ENCODE data around the gene KLHDC8B.

KLHDC8B gene

DNA sequence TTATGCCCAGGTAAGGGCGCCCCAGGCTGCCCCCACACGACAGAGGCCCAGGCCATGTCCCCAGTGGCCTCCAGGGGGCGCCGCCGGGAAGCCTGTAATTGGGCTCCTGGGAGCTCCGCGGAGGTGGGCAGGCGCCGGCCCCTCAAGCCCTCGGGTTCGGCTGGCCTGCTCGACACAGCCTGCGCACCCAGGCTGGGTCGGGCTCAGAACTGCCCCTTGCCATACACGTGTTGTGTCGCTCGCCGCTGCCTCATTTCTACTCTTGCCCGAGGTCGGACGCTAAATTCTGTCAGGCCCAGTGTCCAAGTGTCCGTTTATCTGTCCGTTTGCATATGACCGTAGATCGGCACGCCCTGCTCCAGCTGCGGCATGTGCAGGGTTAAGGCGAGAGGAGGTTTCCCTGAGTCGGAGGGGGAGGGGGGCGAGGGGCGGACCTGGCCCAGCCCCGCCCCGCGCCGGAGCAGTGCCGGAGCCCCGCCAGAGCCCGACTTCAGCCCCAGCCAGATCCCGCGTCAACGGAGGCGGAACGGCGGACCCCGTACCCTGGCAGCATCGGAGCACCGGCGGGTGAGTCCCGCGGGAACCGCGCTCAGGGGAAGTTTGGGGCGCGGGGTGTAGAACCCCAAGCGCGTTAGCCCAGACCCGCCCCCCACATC, at the start of gene KLHDC8B:
Gene KLHDC8B (plus strand): TSS at position 480 of the 656 bp plus-strand sequence. CDS start 1,172 bp downstream, outside the sequence.
- H3K4me3 ChIP-seq (ENCODE audit: control insufficient read depth, low read depth, low read length), result peak within 1 kb of the TSS; percentile 69
- DNase-seq (ENCODE audit: low read depth), result peak; percentile 78
- peak; percentile 69 for TF ChIP-seq CTCF (conservative IDR thresholded peaks at IDR 0.05; ENCODE audit: control insufficient read depth, insufficient read depth, low read depth, low read length)

DNA sequence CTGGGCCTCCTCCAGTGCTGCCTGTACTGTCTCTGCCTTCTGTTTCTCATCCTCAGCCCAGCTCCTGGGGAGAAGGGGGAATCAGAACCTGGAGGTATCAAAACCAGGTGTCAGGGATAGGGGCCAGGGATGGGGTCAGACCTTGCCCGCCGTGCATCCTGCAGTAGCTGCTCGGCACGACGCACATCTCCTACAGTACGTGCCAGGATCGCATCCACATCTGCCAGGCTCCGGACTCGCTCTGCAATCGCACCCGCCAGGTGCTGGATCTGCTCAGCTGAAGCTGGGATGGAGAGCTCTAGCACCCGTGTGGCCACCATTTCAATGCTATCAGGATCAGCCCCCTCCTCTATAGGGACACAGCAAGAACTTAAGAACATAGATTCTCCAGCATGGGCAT, 49.4 kb upstream of the KLHDC8B start:
- H3K4me3 ChIP-seq (ENCODE audit: control insufficient read depth, low read depth, low read length), result no peak overlapping the region
- no peak for TF ChIP-seq CTCF (conservative IDR thresholded peaks at IDR 0.05; ENCODE audit: control insufficient read depth, insufficient read depth, low read depth, low read length)
- no peak for DNase-seq (ENCODE audit: low read depth)

DNA sequence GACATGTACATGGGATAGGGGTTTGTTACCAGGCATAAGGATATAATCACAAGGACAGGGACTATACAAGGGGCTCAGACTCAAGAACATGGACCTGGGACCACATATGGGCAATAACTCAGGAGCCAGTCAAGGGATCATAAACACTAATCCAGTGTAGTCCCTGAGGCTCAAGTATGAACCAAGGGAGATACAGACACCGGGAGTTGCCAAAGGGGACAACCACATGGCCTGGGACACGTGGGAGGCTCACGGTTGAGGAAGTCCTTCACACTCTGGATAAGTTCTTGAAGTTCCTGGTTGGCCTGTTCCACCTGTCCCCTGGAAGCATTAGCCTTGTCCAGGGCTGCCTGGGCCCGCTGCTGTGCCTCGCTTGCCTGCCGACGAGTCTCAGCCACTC, 48.9 kb upstream of the KLHDC8B start:
- DNase-seq (ENCODE audit: low read depth), result no peak
- no peak for TF ChIP-seq CTCF (conservative IDR thresholded peaks at IDR 0.05; ENCODE audit: control insufficient read depth, insufficient read depth, low read depth, low read length)

GRCh38 chr3:49122886-49123545, 48.4 kb upstream of the KLHDC8B start:
- H3K4me3 ChIP-seq (ENCODE audit: control insufficient read depth, low read depth, low read length), result no peak overlapping the region
- no peak for DNase-seq (ENCODE audit: low read depth)

More for the DNA sequence above, 48.9 kb upstream of the KLHDC8B start:
- H3K4me3 ChIP-seq (ENCODE audit: control insufficient read depth, low read depth, low read length), result no peak overlapping the region

GRCh38 chr3:49123687-49124086, 47.7 kb upstream of the KLHDC8B start:
- no peak for TF ChIP-seq CTCF (conservative IDR thresholded peaks at IDR 0.05; ENCODE audit: control insufficient read depth, insufficient read depth, low read depth, low read length)
- H3K4me3 ChIP-seq (ENCODE audit: control insufficient read depth, low read depth, low read length), result no peak overlapping the region
- no peak for DNase-seq (ENCODE audit: low read depth)

More at GRCh38 chr3:49122886-49123545, 48.4 kb upstream of the KLHDC8B start:
- no peak for TF ChIP-seq CTCF (conservative IDR thresholded peaks at IDR 0.05; ENCODE audit: control insufficient read depth, insufficient read depth, low read depth, low read length)

DNA sequence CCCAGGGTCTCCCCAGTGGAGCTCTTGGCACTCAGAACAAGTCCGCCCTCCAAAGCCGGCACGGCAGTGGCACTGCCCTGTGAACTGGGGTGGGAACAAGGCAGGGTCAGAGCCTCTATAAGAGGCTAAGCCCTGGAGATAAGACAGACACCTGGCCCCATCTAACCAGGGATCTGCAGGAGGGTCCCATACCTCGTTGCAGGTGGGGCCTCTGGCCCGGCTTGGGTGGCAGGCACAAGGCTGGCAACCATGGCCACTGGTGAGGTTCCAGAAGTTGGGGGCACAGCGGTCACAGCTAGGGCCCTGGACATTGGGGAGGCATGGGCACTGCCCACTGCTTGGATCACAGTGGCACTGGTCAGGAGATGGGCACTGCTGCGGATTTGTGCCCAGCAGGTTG, 47.2 kb upstream of the KLHDC8B start:
- H3K4me3 ChIP-seq (ENCODE audit: control insufficient read depth, low read depth, low read length), result no peak overlapping the region
- TF ChIP-seq CTCF (conservative IDR thresholded peaks at IDR 0.05; ENCODE audit: control insufficient read depth, insufficient read depth, low read depth, low read length), result no peak
- DNase-seq (ENCODE audit: low read depth), result no peak
